PFSK-1 (cell line): ENCODE data around the gene UNC93B1.

ENCODE experiments used
- FOXP2 ChIP-seq: optimal IDR thresholded peaks from 2 replicates; pipeline ENCODE3; 2011; ENCODE audit warnings: borderline replicate concordance, control low read depth, inconsistent platforms; ENCODE audit not compliant: insufficient read depth; ENCODE audit errors: extremely low read length, extremely low read depth
- POLR2AphosphoS5 ChIP-seq: IDR thresholded peaks from 2 replicates; pipeline ENCODE4 v1.6.1; 2012; ENCODE audit warnings: low read depth, mild to moderate bottlenecking, control low read depth, low read length, moderate library complexity
- SIN3A ChIP-seq: IDR thresholded peaks from 2 replicates; pipeline ENCODE4 v1.6.1; 2012; ENCODE audit warnings: mild to moderate bottlenecking, low read length, moderate library complexity, borderline replicate concordance; ENCODE audit not compliant: insufficient read depth
- TAF1 ChIP-seq: IDR thresholded peaks from 2 replicates; pipeline ENCODE4 v1.6.1; 2012; ENCODE audit warnings: low read length, control low read depth, borderline replicate concordance; ENCODE audit not compliant: insufficient read depth
- TF ChIP-seq, protein P1 (sequence below), 2 experiments: IDR thresholded peaks; 2 replicates each; pipeline versions ENCODE4 v1.6.1 to v1.8.0; 2011 to 2012; ENCODE audit warnings: low read depth in 2 of 2, low read length in 2 of 2, control low read depth in 1 of 2, inconsistent platforms in 1 of 2, mild to moderate bottlenecking in 1 of 2, moderate library complexity in 1 of 2; ENCODE audit not compliant: insufficient read depth in 1 of 2

The UNC93B1 gene

DNA sequence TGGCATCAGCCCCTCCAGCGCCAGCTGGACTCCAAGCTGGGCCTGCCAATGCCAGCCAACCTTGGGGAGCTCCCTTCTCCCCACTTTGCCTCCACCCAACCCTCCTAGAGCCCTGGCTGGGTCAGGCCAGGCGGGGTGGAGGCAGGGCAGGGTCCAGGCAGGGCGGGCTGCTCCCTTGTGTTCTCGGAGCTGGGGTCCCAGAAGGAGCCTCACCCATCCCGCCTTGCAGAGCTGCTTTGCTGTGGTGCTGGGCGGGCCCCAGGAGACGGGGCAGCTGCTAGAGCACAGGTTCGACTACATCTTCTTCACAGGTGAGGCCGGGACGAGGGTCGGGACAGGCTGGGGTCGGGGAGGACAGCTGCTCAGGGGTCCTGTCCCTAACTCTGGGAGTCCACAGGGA is 15.6 kb upstream of the UNC93B1 start:
- TF ChIP-seq FOXP2 (no peak), TAF1 (no peak), POLR2AphosphoS5 (no peak), SIN3A (no peak)
- TF ChIP-seq, protein P1, sequence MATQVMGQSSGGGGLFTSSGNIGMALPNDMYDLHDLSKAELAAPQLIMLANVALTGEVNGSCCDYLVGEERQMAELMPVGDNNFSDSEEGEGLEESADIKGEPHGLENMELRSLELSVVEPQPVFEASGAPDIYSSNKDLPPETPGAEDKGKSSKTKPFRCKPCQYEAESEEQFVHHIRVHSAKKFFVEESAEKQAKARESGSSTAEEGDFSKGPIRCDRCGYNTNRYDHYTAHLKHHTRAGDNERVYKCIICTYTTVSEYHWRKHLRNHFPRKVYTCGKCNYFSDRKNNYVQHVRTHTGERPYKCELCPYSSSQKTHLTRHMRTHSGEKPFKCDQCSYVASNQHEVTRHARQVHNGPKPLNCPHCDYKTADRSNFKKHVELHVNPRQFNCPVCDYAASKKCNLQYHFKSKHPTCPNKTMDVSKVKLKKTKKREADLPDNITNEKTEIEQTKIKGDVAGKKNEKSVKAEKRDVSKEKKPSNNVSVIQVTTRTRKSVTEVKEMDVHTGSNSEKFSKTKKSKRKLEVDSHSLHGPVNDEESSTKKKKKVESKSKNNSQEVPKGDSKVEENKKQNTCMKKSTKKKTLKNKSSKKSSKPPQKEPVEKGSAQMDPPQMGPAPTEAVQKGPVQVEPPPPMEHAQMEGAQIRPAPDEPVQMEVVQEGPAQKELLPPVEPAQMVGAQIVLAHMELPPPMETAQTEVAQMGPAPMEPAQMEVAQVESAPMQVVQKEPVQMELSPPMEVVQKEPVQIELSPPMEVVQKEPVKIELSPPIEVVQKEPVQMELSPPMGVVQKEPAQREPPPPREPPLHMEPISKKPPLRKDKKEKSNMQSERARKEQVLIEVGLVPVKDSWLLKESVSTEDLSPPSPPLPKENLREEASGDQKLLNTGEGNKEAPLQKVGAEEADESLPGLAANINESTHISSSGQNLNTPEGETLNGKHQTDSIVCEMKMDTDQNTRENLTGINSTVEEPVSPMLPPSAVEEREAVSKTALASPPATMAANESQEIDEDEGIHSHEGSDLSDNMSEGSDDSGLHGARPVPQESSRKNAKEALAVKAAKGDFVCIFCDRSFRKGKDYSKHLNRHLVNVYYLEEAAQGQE (IDR thresholded peaks at IDR 0.05; ENCODE audit: insufficient read depth in 1 of 2, low read depth in 2 of 2, low read length in 2 of 2) = no peak

GRCh38 chr11:68018730-68019190 is 14.9 kb upstream of the UNC93B1 start:
- no peak for TF ChIP-seq TAF1
- no peak for TF ChIP-seq SIN3A

DNA sequence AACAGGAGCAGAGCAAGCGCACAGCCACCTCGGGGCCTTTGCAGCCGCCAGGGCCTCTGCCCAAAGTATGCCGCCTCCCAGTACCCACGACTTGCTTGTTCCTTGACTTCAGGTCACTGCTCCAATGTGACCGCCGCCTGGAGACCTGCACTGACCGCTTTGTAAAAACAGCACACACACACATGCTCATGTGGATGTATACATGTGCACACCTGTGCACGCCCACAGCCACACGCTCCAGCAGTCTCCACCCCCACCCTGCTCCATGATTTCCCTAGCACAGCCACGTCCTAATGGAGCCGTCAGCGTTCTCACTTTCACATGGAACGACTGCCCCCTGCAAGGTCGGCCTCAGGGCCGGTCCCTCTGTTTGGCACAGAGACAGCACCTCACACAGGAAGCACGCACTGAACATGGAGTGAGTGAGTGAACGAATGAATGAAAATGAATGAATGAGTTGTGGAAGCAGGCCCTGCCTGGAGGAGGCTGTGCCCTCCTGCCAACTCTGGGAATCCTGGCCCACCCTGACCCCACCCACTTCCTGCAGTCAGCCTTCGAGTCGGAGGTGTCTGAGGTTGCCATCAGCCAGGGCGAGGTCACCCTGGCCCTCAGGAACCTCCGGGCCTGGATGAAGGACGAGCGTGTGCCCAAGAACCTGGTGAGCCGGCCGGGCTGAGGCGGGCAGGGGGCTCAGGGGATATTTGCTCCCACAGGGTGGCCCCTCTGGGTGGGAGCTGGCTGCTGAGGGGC is 14.3 kb upstream of the UNC93B1 start:
- TF ChIP-seq POLR2AphosphoS5 (no peak), FOXP2 (no peak), TAF1 (no peak)
- TF ChIP-seq, protein P1 (IDR thresholded peaks at IDR 0.05; ENCODE audit: insufficient read depth in 1 of 2, low read depth in 2 of 2, low read length in 2 of 2) = no peak

GRCh38 chr11:68016904-68017817 is 13.3 kb upstream of the UNC93B1 start:
- TF ChIP-seq POLR2AphosphoS5 (no peak), FOXP2 (no peak), TAF1 (no peak), SIN3A (no peak)
- TF ChIP-seq, protein P1 (IDR thresholded peaks at IDR 0.05; ENCODE audit: insufficient read depth in 1 of 2, low read depth in 2 of 2, low read length in 2 of 2) = no peak

GRCh38 chr11:68016161-68016903 is 12.4 kb upstream of the UNC93B1 start:
- no peak for TF ChIP-seq FOXP2
- no peak for TF ChIP-seq SIN3A
- no peak for TF ChIP-seq POLR2AphosphoS5
- no peak for TF ChIP-seq TAF1
- TF ChIP-seq, protein P1 (IDR thresholded peaks at IDR 0.05; ENCODE audit: insufficient read depth in 1 of 2, low read depth in 2 of 2, low read length in 2 of 2) = no peak
